ENCODE data around the gene SPATA31C2.

The SPATA31C2 gene

GRCh38 chr9:88179062-88179521 is 40.8 kb upstream of the SPATA31C2 start:
- H3K27me3 ChIP-seq (ENCODE audit: insufficient read depth, insufficient read length) = no peaks in the 10 kb centered on the region
- H3K9ac ChIP-seq (ENCODE audit: insufficient read length, low read depth) = no peak overlapping the region
- no peaks in the 10 kb centered on the region for H3K36me3 ChIP-seq (ENCODE audit: insufficient read depth, insufficient read length, low read length)
- no peaks in the 10 kb centered on the region for H3K4me1 ChIP-seq (ENCODE audit: insufficient read depth, insufficient read length)
- no peak overlapping the region for H3K4me3 ChIP-seq (ENCODE audit: insufficient read length, low read depth)
- DNase-seq (ENCODE audit: low read depth, low spot score) = no peak
- TF ChIP-seq SUZ12 (IDR thresholded peaks at IDR 0.05; ENCODE audit: extremely low read depth, insufficient read depth, insufficient read length) (no peak), YY1 (IDR thresholded peaks at IDR 0.05; ENCODE audit: insufficient read depth, insufficient read length) (no peak), ZNF274 (IDR thresholded peaks at IDR 0.05; ENCODE audit: low read depth, low read length) (no peak)
- H3K9me3 ChIP-seq (ENCODE audit: insufficient read depth, low read length) = no peaks in the 10 kb centered on the region

- Histone ChIP-seq H3K27me3 (ENCODE audit: insufficient read depth, insufficient read length) (no peaks in the 10 kb centered on the region), H3K36me3 (ENCODE audit: insufficient read depth, insufficient read length, low read length) (no peaks in the 10 kb centered on the region), H3K9me3 (ENCODE audit: insufficient read depth, low read length) (no peaks in the 10 kb centered on the region), H3K4me3 (ENCODE audit: insufficient read length, low read depth) (no peak overlapping the region), H3K4me1 (ENCODE audit: insufficient read depth, insufficient read length) (no peaks in the 10 kb centered on the region), H3K9ac (ENCODE audit: insufficient read length, low read depth) (no peak overlapping the region)
- DNase-seq (ENCODE audit: low read depth, low spot score) = no peak
- TF ChIP-seq YY1 (IDR thresholded peaks at IDR 0.05; ENCODE audit: insufficient read depth, insufficient read length) (no peak), SUZ12 (IDR thresholded peaks at IDR 0.05; ENCODE audit: extremely low read depth, insufficient read depth, insufficient read length) (no peak), ZNF274 (IDR thresholded peaks at IDR 0.05; ENCODE audit: low read depth, low read length) (no peak)
Measured at GRCh38 chr9:88178641-88179040, 40.4 kb upstream of the SPATA31C2 start.

- Histone ChIP-seq H3K4me1 (ENCODE audit: insufficient read depth, insufficient read length) (no peaks in the 10 kb centered on the region), H3K4me3 (ENCODE audit: insufficient read length, low read depth) (no peak overlapping the region), H3K9me3 (ENCODE audit: insufficient read depth, low read length) (peaks cover 5% of the 10 kb centered on the region; the same call in 1 of the 2 replicates), H3K36me3 (ENCODE audit: insufficient read depth, insufficient read length, low read length) (no peaks in the 10 kb centered on the region), H3K27me3 (ENCODE audit: insufficient read depth, insufficient read length) (no peaks in the 10 kb centered on the region), H3K9ac (ENCODE audit: insufficient read length, low read depth) (no peak overlapping the region)
- TF ChIP-seq SUZ12 (IDR thresholded peaks at IDR 0.05; ENCODE audit: extremely low read depth, insufficient read depth, insufficient read length) (no peak), YY1 (IDR thresholded peaks at IDR 0.05; ENCODE audit: insufficient read depth, insufficient read length) (no peak), ZNF274 (IDR thresholded peaks at IDR 0.05; ENCODE audit: low read depth, low read length) (no peak)
- no peak for DNase-seq (ENCODE audit: low read depth, low spot score)
Measured at GRCh38 chr9:88177371-88177770, 39.1 kb upstream of the SPATA31C2 start.

- Histone ChIP-seq H3K9me3 (ENCODE audit: insufficient read depth, low read length) (peaks cover 5% of the 10 kb centered on the region), H3K9ac (ENCODE audit: insufficient read length, low read depth) (no peak overlapping the region), H3K4me3 (ENCODE audit: insufficient read length, low read depth) (no peak overlapping the region), H3K4me1 (ENCODE audit: insufficient read depth, insufficient read length) (no peaks in the 10 kb centered on the region), H3K27me3 (ENCODE audit: insufficient read depth, insufficient read length) (no peaks in the 10 kb centered on the region), H3K36me3 (ENCODE audit: insufficient read depth, insufficient read length, low read length) (no peaks in the 10 kb centered on the region)
- no peak for DNase-seq (ENCODE audit: low read depth, low spot score)
- TF ChIP-seq YY1 (IDR thresholded peaks at IDR 0.05; ENCODE audit: insufficient read depth, insufficient read length) = no peak
- no peak for TF ChIP-seq ZNF274 (IDR thresholded peaks at IDR 0.05; ENCODE audit: low read depth, low read length)
- no peak for TF ChIP-seq SUZ12 (IDR thresholded peaks at IDR 0.05; ENCODE audit: extremely low read depth, insufficient read depth, insufficient read length)
Measured at GRCh38 chr9:88174324-88174723, 36.0 kb upstream of the SPATA31C2 start.

GRCh38 chr9:88173378-88173999 is 35.2 kb upstream of the SPATA31C2 start:
- Histone ChIP-seq H3K4me3 (ENCODE audit: insufficient read length, low read depth) (no peak overlapping the region), H3K27me3 (ENCODE audit: insufficient read depth, insufficient read length) (no peaks in the 10 kb centered on the region), H3K4me1 (ENCODE audit: insufficient read depth, insufficient read length) (no peaks in the 10 kb centered on the region), H3K9ac (ENCODE audit: insufficient read length, low read depth) (no peak overlapping the region), H3K9me3 (ENCODE audit: insufficient read depth, low read length) (peaks cover 9% of the 10 kb centered on the region), H3K36me3 (ENCODE audit: insufficient read depth, insufficient read length, low read length) (no peaks in the 10 kb centered on the region)
- peak; percentile 77 for DNase-seq (ENCODE audit: low read depth, low spot score)
- no peak for TF ChIP-seq ZNF274 (IDR thresholded peaks at IDR 0.05; ENCODE audit: low read depth, low read length)

DNA sequence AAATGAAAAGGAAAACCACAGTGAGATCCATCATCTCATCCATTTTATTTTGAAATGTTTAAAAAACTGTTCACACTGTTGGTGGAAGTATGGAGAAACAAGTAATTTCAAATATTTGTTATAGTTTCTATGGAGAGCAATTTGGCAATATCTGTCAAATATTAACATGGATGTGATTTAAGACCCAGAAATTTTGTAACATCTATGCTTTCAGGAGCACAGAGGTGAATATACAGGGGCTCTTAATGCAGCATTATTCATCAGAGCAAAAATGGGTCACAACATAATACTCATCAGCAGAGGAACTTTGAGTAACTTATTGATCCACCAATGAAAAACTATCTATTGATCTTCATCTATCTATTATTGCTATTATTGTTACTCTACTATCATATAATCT is 31.4 kb upstream of the SPATA31C2 start:
- no peaks in the 10 kb centered on the region for H3K36me3 ChIP-seq (ENCODE audit: insufficient read depth, insufficient read length, low read length)
- no peaks in the 10 kb centered on the region for H3K4me1 ChIP-seq (ENCODE audit: insufficient read depth, insufficient read length)
- no peaks in the 10 kb centered on the region for H3K27me3 ChIP-seq (ENCODE audit: insufficient read depth, insufficient read length)
- H3K4me3 ChIP-seq (ENCODE audit: insufficient read length, low read depth) = no peak overlapping the region
- peaks cover 10% of the 10 kb centered on the region for H3K9me3 ChIP-seq (ENCODE audit: insufficient read depth, low read length)
- no peak for TF ChIP-seq YY1 (IDR thresholded peaks at IDR 0.05; ENCODE audit: insufficient read depth, insufficient read length)
- TF ChIP-seq SUZ12 (IDR thresholded peaks at IDR 0.05; ENCODE audit: extremely low read depth, insufficient read depth, insufficient read length) = no peak
- no peak for TF ChIP-seq ZNF274 (IDR thresholded peaks at IDR 0.05; ENCODE audit: low read depth, low read length)
- H3K9ac ChIP-seq (ENCODE audit: insufficient read length, low read depth) = no peak overlapping the region
- no peak for DNase-seq (ENCODE audit: low read depth, low spot score)

DNA sequence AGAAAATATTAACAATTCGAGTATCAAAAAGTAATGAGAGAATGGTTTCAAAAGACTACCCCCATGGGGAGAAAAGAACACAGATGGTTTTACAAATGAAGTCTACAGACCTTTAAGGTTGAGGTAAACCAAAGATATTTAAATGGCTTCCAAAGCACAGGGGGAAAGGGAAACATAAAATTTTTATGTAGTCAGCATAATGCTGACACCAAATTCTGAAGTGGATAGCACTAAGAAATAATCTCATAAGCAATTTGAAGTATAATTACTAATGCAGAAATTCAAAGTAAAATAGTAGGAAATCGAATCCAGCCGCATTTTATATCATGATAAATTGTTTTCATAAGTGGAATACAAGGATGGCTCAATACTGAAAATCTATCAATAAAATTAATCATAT is 30.3 kb upstream of the SPATA31C2 start:
- DNase-seq (ENCODE audit: low read depth, low spot score) = no peak
- Histone ChIP-seq H3K9ac (ENCODE audit: insufficient read length, low read depth) (no peak overlapping the region), H3K4me1 (ENCODE audit: insufficient read depth, insufficient read length) (no peaks in the 10 kb centered on the region), H3K36me3 (ENCODE audit: insufficient read depth, insufficient read length, low read length) (no peaks in the 10 kb centered on the region), H3K27me3 (ENCODE audit: insufficient read depth, insufficient read length) (no peaks in the 10 kb centered on the region), H3K4me3 (ENCODE audit: insufficient read length, low read depth) (no peak overlapping the region), H3K9me3 (ENCODE audit: insufficient read depth, low read length) (peaks cover 10% of the 10 kb centered on the region)
- TF ChIP-seq ZNF274 (IDR thresholded peaks at IDR 0.05; ENCODE audit: low read depth, low read length) (no peak), YY1 (IDR thresholded peaks at IDR 0.05; ENCODE audit: insufficient read depth, insufficient read length) (no peak), SUZ12 (IDR thresholded peaks at IDR 0.05; ENCODE audit: extremely low read depth, insufficient read depth, insufficient read length) (no peak)
